Hindlimb muscle (tissue), 1 donor: ENCODE measurements around the gene PRM3. TPM values are rescaled to one million over a fixed set of nuclear protein-coding genes. Genes with fewer than 3 reads are reported as not detected.

Experiments used
- DNase-seq: peaks from one replicate; pipeline ENCODE4 v3.0.0-alpha.2; 2013
- polyA plus RNA-seq: library from polyadenylated mRNA; unstranded; fragments of 120-200 nt; gene quantifications from one replicate; pipeline ENCODE4 v1.2.1, GENCODE V29; 2013; ENCODE audit not compliant: insufficient read length

Gene PRM3, protein sequence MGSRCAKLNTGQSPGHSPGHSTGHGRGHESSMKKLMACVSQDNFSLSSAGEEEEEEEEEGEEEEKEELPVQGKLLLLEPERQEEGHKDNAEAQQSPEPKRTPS
- not detected for polyA plus RNA-seq

DNA sequence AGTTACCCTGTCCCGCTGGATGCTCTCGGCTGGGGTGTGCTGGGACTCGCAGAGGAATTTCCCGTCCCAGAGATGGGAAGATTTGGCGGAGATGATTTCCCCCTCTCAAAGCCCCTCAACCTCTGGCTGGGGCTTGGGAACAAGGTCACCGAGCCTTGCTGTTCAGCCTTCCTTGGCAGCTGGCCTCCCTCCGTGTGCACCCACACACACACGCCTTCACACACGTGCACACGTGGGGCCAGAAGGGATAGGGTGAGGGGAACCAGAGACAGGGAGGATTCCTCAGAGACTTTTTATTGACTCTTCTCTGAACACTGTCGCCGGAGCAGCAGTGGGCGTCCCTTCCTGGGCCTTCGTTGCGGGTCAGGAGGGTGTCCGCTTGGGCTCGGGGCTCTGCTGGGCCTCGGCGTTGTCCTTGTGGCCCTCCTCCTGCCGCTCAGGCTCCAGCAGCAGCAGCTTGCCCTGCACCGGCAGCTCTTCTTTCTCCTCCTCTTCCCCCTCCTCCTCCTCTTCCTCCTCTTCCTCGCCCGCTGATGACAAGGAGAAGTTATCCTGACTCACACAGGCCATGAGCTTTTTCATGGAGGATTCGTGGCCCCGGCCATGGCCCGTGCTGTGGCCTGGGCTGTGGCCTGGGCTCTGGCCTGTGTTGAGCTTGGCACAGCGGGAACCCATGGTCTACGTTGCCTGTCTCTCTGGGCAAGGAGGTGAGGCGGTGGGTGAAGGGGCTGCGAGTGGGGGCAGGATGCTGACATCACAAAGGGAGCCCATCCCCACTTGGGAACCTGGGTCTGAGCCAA is at the start of gene PRM3:
Gene PRM3 (minus strand): TSS at position 709 of the 800 bp plus-strand sequence. CDS start 34 bp downstream, at position 675.
- DNase-seq = no peak

GRCh38 chr16:11322823-11323222 is 49.4 kb upstream of the PRM3 start:
- no peak for DNase-seq

GRCh38 chr16:11321662-11322061 is 48.2 kb upstream of the PRM3 start:
- DNase-seq = no peak

DNA sequence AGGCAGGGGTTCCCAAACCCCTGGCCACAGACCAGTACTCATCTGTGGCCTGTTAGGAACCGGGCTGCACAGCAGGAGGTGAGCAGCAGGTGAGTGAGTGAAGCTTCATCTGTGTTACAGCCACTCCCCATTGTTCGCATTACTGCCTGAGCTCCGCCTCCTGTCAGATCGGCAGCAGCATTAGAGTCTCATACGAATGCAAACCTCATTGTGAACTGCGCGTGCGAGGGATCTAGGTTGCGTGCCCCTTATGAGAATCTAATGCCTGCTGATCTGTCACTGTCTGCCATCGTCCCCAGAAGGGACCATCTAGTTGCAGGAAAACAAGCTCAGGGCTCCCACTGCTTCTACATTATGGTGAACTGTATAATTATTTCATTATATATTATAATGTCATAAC is 46.7 kb upstream of the PRM3 start:
- DNase-seq = no peak

GRCh38 chr16:11319529-11320146 is 46.2 kb upstream of the PRM3 start:
- no peak for DNase-seq

DNA sequence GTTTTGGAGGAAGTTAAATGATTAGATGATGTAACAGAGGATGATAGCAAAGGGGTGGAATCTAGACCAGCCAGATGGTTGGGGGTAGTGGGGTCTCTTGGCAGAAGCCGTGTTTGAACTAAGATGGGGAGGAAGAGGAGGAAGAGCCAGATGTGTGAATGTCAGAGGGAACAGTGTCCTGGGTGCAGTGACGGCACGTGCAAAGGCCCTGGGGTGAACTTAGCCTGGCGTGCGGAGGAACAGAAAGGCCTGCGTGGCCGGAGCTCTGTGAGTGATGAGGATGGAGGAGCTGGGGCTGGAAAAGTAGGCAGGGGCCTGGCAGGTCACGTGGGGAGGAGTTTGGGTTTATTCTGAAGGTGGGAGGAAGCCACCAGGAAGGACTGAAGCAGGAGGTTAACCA is 45.4 kb upstream of the PRM3 start:
- no peak for DNase-seq

DNA sequence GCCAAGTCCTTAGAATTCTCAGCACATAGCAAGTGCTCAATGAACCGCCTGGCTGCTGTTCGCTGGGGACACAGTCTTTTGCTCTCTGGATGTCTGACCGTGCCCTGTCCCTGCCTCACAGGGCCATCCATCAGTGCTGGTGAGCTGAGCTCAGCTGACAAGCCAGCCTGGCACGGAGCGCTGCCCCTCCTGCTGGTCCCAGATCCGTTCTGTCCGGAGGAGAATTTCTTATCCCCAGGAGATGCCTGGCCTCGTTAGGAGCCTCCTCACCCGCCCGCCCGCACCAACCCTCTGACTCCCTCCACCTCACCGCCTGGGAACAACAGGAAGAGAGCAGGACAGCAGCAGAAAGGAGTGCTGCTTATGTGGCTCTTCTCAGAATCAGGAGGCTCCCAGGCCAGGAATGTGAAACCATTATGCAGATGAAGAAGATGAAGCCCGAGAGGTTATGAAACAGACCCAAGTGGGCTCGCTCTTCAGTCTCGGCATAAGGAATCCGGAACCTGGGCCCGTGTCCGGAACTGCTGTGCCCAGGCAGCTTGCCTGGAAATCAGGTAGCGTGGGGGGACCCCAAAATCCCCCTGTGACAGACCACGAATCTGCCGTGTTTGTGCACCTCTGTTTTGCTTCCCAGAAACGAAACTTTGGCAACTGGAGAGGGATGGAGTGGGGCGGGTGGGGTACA is 43.0 kb upstream of the PRM3 start:
- DNase-seq = no peak

GRCh38 chr16:11315510-11315909 is 42.1 kb upstream of the PRM3 start:
- DNase-seq = no peak

DNA sequence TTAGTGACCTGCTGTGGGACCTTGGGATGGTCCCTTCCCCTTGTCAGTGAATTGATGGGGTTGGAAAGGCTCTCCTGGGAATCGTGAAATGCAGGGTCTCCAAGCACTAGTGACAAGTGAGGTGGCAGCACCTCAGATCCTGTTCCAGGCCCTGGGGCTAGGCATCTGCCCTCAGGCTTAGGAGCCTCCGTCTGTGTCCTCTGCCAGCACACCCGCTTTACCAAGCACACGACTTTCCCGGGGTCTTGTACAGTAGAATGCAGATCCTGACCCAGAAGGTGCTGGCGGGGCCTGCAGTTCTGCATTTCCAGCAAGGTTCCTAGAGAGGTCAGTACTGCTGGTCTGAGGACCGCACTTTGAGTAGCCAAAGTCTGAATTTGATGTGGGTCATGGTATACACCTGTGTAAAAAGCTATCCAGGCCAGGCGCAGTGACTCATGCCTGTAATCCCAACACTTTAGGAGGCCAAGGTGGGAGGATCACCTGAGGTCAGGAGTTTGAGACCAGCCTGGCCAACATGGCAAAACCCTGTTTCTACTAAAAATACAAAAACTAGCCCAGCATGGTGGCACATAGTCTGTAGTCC is 41.0 kb upstream of the PRM3 start:
- no peak for DNase-seq

DNA sequence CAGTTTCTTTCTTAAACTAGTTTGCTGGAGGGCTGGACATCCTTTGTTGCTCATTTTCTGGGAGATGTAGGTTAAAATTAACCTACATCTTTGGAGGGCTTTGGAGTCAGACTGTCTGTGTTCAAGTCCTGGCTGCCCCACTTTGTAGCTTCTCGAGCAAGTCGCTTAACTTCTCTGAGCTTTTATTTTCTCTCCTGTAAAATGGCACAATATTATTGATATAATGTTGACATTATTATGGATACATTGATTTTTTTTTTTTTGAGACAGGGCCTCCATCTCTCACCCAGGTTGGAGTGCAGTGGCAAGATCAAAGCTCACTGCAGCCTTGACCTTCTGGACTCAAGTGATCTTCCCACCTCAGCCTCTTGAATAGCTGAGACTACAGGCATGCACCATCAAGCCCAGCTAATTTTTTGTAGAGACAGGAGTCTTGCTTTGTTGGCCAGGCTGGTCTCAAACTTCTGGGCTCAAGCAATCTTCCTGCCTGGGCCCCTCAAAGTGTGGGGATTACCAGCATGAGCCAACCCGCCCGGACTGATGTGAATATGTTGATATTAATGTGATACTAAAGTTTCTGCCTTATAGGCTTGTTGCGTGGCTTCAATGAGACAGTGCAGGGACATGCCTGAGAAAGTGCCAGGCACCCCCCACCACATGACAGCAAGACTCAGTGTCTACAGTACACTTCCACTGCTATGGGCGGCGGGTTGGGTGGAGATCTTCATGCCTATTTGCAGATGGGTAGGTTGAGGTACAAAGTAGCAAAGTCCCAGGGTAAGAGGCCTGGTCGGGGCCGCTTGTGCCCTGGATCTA is 40.3 kb upstream of the PRM3 start:
- DNase-seq = no peak

DNA sequence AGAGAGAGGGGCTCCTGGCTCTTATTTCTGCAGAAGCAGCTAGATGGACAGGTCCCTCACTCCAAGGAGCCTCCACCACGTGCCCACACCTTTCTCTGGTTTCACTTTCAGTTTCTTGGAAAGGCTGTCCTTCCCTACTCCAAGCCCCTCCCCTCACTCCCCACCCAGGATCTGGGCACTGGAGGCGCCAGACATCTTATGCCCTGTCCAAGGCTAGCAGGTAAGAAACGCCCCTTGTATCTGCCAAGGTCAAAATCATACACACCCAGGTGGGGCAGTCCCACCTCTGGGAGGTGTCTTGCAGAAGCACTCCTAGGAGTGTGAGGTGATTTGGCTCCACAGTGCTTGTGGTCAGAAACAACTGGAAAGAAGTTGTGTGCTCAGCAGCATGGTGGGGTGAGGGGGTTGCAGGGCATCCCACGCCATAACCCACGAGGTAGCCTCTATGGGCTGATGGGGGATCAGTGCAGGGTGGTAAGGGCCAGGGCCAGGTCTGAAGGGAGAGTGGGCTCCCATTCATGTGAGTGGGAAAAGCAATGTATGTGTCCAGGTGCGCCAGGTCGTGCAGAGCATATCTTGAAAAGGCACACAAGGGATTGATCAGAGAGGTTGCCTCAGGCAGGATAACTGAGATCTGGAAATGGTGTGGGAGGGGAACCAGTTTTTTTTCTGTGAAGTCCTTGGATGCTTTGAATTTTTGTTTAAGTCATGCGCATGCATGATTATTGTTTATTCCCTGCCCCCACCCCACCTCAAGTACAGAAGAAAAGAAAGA is 39.5 kb upstream of the PRM3 start:
- no peak for DNase-seq

- no peak for DNase-seq
Observed at GRCh38 chr16:11310997-11311561, 37.6 kb upstream of the PRM3 start.

GRCh38 chr16:11310634-11310977 is 37.2 kb upstream of the PRM3 start:
- no peak for DNase-seq

GRCh38 chr16:11309895-11310633 is 36.6 kb upstream of the PRM3 start:
- no peak for DNase-seq

GRCh38 chr16:11308493-11309283 is 35.3 kb upstream of the PRM3 start:
- no peak for DNase-seq

DNA sequence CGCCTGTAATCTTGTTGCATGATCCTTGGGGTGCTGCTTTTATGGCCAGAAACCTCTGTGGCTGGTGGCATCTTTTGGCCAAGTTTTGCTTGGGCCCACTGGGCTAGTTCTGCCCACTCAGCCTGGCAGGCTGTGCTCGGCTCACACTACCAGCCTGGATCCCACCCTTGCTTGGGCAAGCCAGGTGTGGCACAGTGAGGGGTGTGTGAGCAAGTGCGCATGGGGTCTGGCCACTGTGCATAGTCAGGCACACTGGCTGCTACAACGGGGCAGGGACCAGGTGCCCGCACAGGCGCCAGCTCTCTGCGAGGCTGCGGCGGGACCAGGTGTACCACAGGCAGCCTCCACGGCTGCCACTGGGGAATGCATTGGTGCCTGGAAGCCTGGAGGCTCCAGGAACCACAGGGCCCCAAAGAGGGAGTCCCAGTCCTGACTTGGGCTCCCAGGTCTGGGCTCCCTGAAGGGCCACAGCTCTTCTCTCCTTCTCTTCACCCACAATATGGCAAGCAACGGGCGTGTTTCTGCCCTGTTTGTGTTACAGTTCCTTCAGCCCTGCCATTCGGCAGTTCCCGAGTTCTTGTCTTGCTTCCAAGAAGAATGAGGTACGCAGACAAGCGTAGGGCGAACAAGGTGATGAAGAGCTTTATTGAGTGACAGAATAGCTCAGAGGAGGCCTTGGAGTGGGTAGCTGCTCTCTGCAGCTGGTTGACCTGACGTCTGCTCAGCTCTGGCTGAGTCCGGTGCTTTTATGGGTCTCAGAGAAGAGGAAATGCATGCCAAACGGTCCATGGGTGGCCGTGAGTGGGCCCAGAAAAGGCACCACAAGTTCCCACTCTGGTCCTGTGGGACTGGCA is 34.4 kb upstream of the PRM3 start:
- no peak for DNase-seq

- DNase-seq = no peak
Observed at GRCh38 chr16:11306997-11307638, 33.7 kb upstream of the PRM3 start.

DNA sequence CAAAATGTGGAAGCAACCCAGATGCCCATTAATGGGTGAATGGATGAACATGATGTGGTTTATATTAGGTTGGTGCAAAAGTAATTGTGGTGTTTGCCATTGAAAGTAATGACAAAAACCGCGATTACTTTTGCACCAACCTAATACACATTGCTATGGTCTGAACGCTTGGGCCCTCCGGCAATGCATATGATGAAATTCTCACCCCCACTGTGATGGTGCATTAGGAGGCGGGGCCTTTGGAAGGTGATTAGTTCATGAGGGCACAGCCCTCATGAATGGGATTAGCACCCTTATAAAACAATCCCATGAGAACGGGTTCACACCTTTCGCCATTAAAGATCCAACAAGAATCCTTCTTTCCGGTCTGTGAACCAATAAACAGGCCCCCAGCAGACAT is 33.0 kb upstream of the PRM3 start:
- DNase-seq = no peak
